NCI-H510A treated with DMSO at 0.1 percent for 48 hours (cell line): ENCODE data around the gene ATP2A3.
"Not testable (repeated sequence)": the region's sequence is repeated elsewhere in the genome, so short reads cannot be mapped to it uniquely, and the experiment has no call there.

Experiments
- DNase-seq: peaks from one replicate; lab custom pipeline; 2025; lab: John Stamatoyannopoulos, UW

Gene ATP2A3

DNA sequence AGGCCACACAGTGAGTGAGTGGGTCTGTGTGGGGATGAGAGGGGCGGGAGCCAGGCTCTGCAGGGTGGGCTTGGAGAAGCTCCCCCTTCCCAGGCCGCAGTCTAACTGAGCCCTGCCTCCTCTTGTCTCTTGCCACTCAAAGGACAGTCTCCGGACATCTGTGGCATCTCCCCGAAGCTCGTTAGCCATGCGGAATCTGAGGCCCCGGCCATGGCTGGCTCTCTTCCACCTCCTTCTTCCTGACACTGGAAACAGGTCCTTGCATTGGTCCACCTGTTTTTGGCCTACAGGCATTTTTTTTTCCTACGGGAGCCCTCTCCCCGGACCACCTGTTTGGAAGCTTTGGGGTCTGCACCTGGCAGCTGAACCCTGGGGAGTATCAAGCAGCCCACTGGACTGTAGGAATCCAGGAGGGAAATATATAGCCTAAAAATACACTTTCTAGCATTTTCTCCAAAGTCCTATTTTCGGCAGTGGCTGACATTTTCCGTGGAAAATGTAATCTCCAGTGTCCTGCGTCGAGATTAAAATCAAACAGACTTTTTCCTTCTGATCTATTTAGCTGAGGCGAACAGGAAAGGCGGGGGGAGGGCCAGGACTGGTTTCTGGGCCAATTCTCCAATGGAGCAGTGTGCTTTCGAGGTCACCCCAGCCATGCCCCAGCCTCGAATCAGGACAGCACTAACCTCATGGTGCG, 9.1 kb downstream of the ATP2A3 start:
- DNase-seq = no peak

DNA sequence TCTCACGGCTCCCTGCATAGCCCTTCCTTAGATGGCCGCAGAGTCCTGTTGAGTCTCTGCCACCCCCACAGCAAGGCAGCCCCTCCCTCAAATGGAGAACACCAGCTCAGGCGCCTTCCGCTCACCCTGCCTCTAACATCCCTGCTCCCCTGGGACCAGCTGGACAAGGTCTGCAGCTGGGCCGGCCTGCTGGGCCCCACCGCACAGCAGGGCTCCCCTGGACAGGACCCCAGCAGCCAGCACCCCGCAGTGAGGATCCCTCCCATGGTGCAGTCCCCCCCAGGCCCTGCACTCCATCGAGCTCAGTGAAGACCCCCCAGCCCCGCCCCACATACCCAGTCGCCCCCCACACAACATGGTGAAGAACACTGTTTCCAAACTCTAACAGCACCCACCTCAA, 10.2 kb downstream of the ATP2A3 start:
- DNase-seq = no peak

- DNase-seq = no peak
Observed at GRCh38 chr17:3953542-3953941, 10.7 kb downstream of the ATP2A3 start.

DNA sequence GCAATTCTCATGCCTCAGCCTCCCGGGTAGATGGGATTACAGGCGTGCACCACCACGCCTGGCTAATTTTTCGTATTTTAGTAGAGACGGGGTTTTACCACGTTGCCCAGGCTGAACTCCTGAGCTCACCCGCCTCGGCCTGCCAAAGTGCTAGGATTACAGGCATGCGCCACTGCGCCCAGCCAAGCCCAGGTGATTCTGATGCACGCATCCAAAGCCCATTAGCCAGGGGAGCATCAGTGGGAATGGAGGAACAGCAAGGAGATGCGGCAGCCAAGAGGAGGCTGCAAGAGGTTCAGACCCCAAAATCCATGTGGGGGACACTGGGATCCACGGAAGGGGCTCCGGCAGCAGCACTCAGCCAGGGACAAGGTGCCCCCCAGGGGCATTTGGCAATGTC, 12.1 kb downstream of the ATP2A3 start:
- no peak for DNase-seq

- DNase-seq = no peak
Observed at GRCh38 chr17:3951420-3951819, 12.8 kb downstream of the ATP2A3 start.

DNA sequence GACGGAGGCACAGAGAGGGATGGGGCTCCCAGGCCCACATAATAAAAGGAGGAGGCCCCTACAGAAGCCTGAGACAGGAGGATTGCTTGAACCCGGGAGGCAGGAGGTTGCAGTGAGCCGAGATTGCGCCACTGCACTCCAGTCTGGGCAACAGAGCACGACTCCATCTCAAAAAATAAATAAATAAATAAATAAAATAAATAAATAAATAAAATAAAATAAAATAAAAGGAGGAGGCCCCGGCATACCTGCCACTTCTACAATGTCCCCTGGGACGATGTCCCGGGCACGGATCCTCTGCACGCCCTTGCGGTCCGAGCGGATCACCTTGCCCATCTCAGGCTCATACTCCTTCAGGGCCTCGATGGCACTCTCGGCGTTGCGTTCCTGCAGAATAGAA, 13.2 kb downstream of the ATP2A3 start:
- no peak for DNase-seq

GRCh38 chr17:3950584-3950983, 13.7 kb downstream of the ATP2A3 start:
- DNase-seq = no peak

GRCh38 chr17:3949418-3949817, 14.8 kb downstream of the ATP2A3 start:
- DNase-seq = no peak

GRCh38 chr17:3948551-3948950, 15.7 kb downstream of the ATP2A3 start:
- not testable (repeated sequence) for DNase-seq

DNA sequence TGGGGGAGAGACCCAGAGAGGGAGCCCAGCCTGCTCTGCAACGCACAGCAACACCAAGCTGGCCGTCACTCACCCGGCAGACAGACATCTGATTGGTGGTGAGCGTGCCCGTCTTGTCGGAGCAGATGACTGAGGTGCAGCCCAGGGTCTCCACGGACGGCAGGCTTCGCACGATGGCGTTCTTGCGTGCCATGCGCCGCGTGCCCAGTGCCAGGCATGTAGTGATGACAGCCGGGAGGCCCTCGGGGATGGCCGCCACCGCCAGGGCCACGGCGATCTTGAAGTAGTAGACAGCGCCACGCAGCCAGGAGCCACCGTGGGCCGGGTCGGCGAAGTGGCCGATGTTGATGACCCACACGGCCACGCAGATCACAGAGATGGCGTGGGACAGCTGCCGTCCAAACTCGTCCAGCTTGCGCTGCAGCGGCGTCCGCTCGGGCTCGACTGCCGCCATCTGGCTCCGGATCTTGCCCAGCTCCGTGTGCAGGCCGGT, 16.9 kb downstream of the ATP2A3 start:
- DNase-seq = no peak

DNA sequence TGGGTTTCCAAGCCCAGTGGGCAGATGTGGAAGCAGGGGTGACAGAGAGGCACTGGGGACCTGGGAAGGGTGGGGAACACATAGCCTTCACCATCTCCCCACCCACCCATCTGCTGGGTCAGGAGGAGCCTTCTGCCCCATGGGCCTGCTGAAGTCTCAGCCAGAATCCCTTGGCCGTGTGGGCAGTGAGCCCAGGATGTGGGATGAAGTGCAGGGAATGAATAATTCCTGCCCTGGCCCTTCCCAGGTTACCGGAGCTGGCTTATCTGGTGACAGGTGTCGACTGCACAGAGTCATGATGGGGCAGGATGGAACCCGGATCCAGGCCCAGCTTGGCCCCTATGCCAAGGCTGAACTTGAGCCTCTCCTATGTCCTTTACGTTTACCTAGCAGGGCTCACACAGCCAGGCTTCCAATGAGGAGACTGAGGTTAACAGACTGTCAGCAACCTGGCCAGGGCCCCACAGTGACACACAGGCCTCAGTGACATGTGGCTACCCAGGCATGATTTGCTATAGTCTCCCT, 17.5 kb downstream of the ATP2A3 start:
- no peak for DNase-seq

- DNase-seq = no peak
Observed at GRCh38 chr17:3944485-3945388, 19.5 kb downstream of the ATP2A3 start.

GRCh38 chr17:3943240-3943891, 20.9 kb downstream of the ATP2A3 start:
- DNase-seq = no peak

GRCh38 chr17:3940965-3941698, 23.1 kb downstream of the ATP2A3 start:
- DNase-seq = no peak

DNA sequence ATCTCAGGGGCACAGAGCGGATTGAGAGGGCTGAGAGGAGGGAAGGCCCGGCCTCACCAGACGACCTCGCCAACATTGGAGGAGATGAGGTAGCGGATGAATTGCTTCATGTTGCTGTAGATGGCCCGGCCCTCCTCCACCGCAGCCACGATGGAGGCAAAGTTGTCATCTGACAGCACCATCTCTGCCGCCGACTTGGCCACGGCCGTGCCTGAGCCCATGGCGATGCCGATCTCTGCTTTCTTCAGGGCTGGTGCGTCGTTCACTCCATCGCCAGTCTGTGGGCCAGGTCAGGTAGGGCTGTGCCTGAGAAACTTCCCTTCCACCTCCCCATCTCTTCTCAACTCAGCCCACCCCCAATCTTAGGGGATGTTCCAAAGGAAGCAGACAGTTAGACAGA, 26.9 kb downstream of the ATP2A3 start:
- DNase-seq = no peak

DNA sequence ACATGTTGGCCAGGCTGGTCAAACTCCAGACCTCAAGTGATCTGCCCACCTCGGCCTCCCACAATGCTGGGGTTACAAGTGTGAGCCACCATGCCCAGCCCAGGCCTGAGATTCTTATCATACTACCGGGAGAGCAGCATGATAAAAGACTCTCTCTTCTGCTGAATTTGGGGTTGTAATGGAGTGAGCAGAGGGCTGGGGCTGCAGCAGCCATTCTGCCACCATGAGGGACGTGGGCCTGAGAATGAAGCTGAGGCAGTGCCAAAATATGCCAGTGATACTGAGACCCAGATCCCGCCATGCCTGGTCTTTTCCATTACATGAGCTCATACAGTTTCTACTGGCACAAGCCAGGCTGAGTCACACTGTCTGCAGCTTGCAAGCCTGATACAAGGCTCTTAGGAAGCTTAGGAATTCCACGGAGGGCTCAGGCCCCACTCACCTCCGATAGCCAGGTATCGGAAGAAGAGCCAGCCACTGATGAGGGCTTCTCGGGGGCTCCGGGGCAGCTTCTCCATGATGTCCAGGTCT, 28.3 kb downstream of the ATP2A3 start:
- no peak for DNase-seq

GRCh38 chr17:3935140-3935542, 29.1 kb downstream of the ATP2A3 start:
- peak; percentile 91 for DNase-seq

GRCh38 chr17:3929764-3930163, 34.5 kb downstream of the ATP2A3 start:
- no peak for DNase-seq

- no peak for DNase-seq
Observed at GRCh38 chr17:3929181-3929580, 35.1 kb downstream of the ATP2A3 start.

DNA sequence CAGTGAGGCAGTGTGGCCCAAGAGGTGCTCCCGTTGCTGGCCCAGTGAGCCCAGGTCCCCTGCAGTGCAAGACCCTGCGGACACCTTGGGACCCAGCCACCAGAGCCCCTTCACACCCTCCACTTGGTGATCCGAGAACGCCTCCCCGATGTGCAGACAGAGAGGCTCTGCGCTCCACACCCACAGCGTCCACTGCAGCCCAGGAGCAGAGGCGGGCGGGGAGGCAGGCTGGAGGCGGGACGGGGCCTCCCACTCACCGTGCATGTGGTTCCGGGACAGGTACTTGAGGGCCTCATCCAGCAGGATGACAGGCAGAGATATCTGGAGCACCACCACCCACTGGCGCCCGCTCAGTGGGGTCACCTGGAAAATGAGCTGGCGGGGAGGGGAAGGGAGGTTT, 35.8 kb downstream of the ATP2A3 start:
- DNase-seq = no peak

DNA sequence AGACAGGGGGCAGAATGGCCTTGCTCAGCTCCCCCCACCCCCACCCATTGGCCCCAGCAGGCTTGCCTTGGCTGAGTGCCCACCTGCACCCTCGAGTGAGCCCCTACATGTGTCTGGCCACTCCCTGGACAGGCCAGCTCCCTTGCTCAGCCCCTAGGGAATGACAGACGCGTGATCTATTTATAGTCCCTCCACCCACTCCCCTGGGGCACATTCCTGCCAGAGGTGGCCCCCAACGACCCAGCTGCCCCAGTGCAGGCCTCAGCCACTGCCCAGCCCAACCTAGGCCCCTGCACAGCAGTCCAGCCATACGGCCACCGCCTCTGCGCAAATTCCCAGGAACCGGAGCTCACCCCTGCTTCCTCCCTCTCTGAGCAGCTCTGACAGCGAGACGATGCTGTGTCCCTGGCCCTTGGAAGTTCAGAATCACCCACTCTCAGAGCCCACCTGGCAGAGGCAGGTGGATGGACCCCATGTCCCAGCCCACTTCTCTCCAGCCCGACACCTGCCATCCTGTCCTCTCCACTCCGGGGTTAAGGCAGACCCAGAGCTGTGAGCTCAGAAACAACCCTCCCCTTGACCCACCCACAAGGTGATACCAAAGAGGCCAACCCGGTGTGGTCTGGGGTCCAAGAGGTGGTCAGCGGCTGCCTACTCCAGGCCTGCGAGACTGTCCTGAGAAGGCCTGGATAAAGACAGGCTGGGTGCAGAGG, 36.5 kb downstream of the ATP2A3 start:
- no peak for DNase-seq
